ENCODE data around the gene SPATA18. TPM values are rescaled to one million over a fixed set of nuclear protein-coding genes. Genes with fewer than 3 reads are reported as not detected.

SPATA18 gene
- polyA plus RNA-seq, 3 donors: 0.04 to 0.41 TPM; not detected in 1

- Mint-ChIP-seq H3K27ac (no peak overlapping the region), H3K27me3 (ENCODE audit: low read depth in 3 of 3) (no peaks in the 10 kb centered on the region), H3K36me3 (no peaks in the 10 kb centered on the region), H3K9me3 (no peaks in the 10 kb centered on the region), H3K4me3 (no peak overlapping the region), H3K4me1 (peaks cover 12% of the 10 kb centered on the region)
- H3K4me2 ChIP-seq (replicated peaks; ENCODE audit: extremely low read depth, low read length, poor library complexity, severe bottlenecking): no peak overlapping the region
- no peak for TF ChIP-seq CTCF (IDR thresholded peaks at IDR 0.05)
- no peak for DNase-seq
- WGBS (ENCODE audit: insufficient coverage): 100% methylated on average over 1 of the region's 1 CpG
- H3K4me1 ChIP-seq (ENCODE audit: control insufficient read depth in 1 of 2, insufficient read depth in 2 of 2, low read length in 2 of 2): peaks cover 13 to 14% of the 10 kb centered on the region in 2 donors
- H3K9ac ChIP-seq (ENCODE audit: insufficient read depth, low read length, poor library complexity, severe bottlenecking): no peak overlapping the region
- H3K27ac ChIP-seq (ENCODE audit: low read depth in 1 of 2, low read length in 2 of 2): no peak overlapping the region
- H4K20me1 ChIP-seq (ENCODE audit: insufficient read depth, low read length): no peaks in the 10 kb centered on the region
- no peaks in the 10 kb centered on the region for H3K79me2 ChIP-seq (ENCODE audit: insufficient read depth, low read length)
- H3K27me3 ChIP-seq (ENCODE audit: control insufficient read depth in 2 of 2, insufficient read depth in 2 of 2, low read length in 2 of 2): no peaks in the 10 kb centered on the region
- H3K4me3 ChIP-seq (replicated peaks in 1 of 3; ENCODE audit: low read depth in 2 of 3, low read length in 3 of 3): no peak overlapping the region
- H3K9me3 ChIP-seq (replicated peaks in 1 of 2; ENCODE audit: control insufficient read depth in 1 of 2, insufficient read depth in 1 of 2, low read length in 2 of 2): no peaks in the 10 kb centered on the region
- H3K36me3 ChIP-seq (replicated peaks in 1 of 2; ENCODE audit: control insufficient read depth in 1 of 2, insufficient read depth in 2 of 2, low read length in 2 of 2): no peaks in the 10 kb centered on the region
- H2AFZ ChIP-seq (ENCODE audit: insufficient read depth, low read depth, low read length, poor library complexity, severe bottlenecking): no peak overlapping the region
- intact Hi-C loops (cut with micrococcal nuclease): no loop called here
Measured at GRCh38 chr4:52012651-52013050, 38.5 kb upstream of the SPATA18 start.

- H3K9me3 Mint-ChIP-seq: no peaks in the 10 kb centered on the region
- Histone ChIP-seq H3K4me1 (ENCODE audit: control insufficient read depth in 1 of 2, insufficient read depth in 2 of 2, low read length in 2 of 2) (peaks cover 16 to 22% of the 10 kb centered on the region in 2 donors), H3K27me3 (ENCODE audit: control insufficient read depth in 2 of 2, insufficient read depth in 2 of 2, low read length in 2 of 2) (no peaks in the 10 kb centered on the region), H3K4me3 (replicated peaks in 1 of 3; ENCODE audit: low read depth in 2 of 3, low read length in 3 of 3) (peak overlapping the region in 1 of 3 experiments; percentile 50), H3K79me2 (ENCODE audit: insufficient read depth, low read length) (no peaks in the 10 kb centered on the region), H3K36me3 (replicated peaks in 1 of 2; ENCODE audit: control insufficient read depth in 1 of 2, insufficient read depth in 2 of 2, low read length in 2 of 2) (no peaks in the 10 kb centered on the region), H2AFZ (ENCODE audit: insufficient read depth, low read depth, low read length, poor library complexity, severe bottlenecking) (peak overlapping the region; percentile 61), H3K9ac (ENCODE audit: insufficient read depth, low read length, poor library complexity, severe bottlenecking) (no peak overlapping the region), H3K4me2 (replicated peaks; ENCODE audit: extremely low read depth, low read length, poor library complexity, severe bottlenecking) (peak overlapping the region; percentile 63), H3K27ac (ENCODE audit: low read depth in 1 of 2, low read length in 2 of 2) (peak overlapping the region in 1 of 2 donors; percentile 71), H4K20me1 (ENCODE audit: insufficient read depth, low read length) (no peaks in the 10 kb centered on the region), H3K9me3 (replicated peaks in 1 of 2; ENCODE audit: control insufficient read depth in 1 of 2, insufficient read depth in 1 of 2, low read length in 2 of 2) (no peaks in the 10 kb centered on the region)
- H3K36me3 Mint-ChIP-seq: no peaks in the 10 kb centered on the region
- H3K27ac Mint-ChIP-seq: peak overlapping the region; percentile 32 to 80 (median 70)
- H3K4me1 Mint-ChIP-seq: peaks cover 21% of the 10 kb centered on the region
- H3K27me3 Mint-ChIP-seq (ENCODE audit: low read depth in 3 of 3): no peaks in the 10 kb centered on the region
- no CpG with 5 or more reads among the region's 1 CpG for WGBS (ENCODE audit: insufficient coverage)
- intact Hi-C loops (cut with micrococcal nuclease): no loop called here
- TF ChIP-seq CTCF (IDR thresholded peaks at IDR 0.05): no peak
- H3K4me3 Mint-ChIP-seq: peak overlapping the region in 1 of 2 donors; percentile 74
- peak; percentile 23 to 58 (median 53) for DNase-seq
Measured at GRCh38 chr4:52014903-52015302, 36.2 kb upstream of the SPATA18 start.
